Keratinocyte (primary cell): ENCODE measurements around the gene GLIPR1L2. TPM values are rescaled to one million over a fixed set of nuclear protein-coding genes. Genes with fewer than 3 reads are reported as not detected.
"Not testable (repeated sequence)": the region's sequence is repeated elsewhere in the genome, so short reads cannot be mapped to it uniquely, and the experiment has no call there.

Experiments used
- DNase-seq: peaks from one replicate; pipeline ENCODE4 v3.0.0-alpha.2; 2011; ENCODE audit warnings: low read depth, missing footprints, low spot score
- FAIRE-seq: peaks from 2 replicates; lab custom pipeline; 2011; peaks lifted over from hg19 to GRCh38; lab: Jason Lieb, UNC
- H2AFZ ChIP-seq: 2 replicates; pipeline ENCODE4 v1.6.0; 2012; ENCODE audit warnings: low read length, control low read depth, inconsistent platforms; ENCODE audit not compliant: control insufficient read depth
- H3K27ac ChIP-seq: 2 replicates; pipeline ENCODE4 v1.5.1; 2011; ENCODE audit warnings: low read length; ENCODE audit not compliant: control insufficient read depth, insufficient read depth
- H3K27me3 ChIP-seq: 3 replicates; pipeline ENCODE4 v1.6.0; 2011; ENCODE audit warnings: low read length; ENCODE audit not compliant: control insufficient read depth, insufficient read depth; ENCODE audit errors: extremely low read depth
- H3K36me3 ChIP-seq, 2 experiments: 2 replicates in 1 of 2; 3 replicates in 1 of 2; pipeline ENCODE4 v1.5.1; 2011; ENCODE audit warnings: low read length in 2 of 2, mild to moderate bottlenecking in 1 of 2; ENCODE audit not compliant: control insufficient read depth in 2 of 2, insufficient read depth in 2 of 2; ENCODE audit errors: extremely low read depth in 1 of 2
- H3K4me1 ChIP-seq: 3 replicates; pipeline ENCODE4 v1.5.1; 2011; ENCODE audit warnings: low read length; ENCODE audit not compliant: control insufficient read depth, insufficient read depth; ENCODE audit errors: extremely low read depth
- H3K4me2 ChIP-seq: 3 replicates; pipeline ENCODE4 v1.6.0; 2011; ENCODE audit warnings: low read depth, low read length; ENCODE audit not compliant: control insufficient read depth, insufficient read depth; ENCODE audit errors: extremely low read depth
- H3K4me3 ChIP-seq, 3 experiments: fragments of 200-600 bp in 1 of 3; sonication (generic) in 1 of 3; 2 replicates in 2 of 3; 3 replicates in 1 of 3; pipeline ENCODE4 v1.5.1; 2011 to 2016; ENCODE audit warnings: low read length in 3 of 3, mild to moderate bottlenecking in 3 of 3, control low read depth in 2 of 3, inconsistent platforms in 1 of 3, low read depth in 1 of 3, mixed read lengths in 1 of 3, mixed run types in 1 of 3, moderate library complexity in 1 of 3; ENCODE audit not compliant: control insufficient read depth in 2 of 3, insufficient read depth in 2 of 3; ENCODE audit errors: extremely low read depth in 1 of 3
- H3K79me2 ChIP-seq: 2 replicates; pipeline ENCODE4 v1.6.0; 2012; ENCODE audit warnings: low read length; ENCODE audit not compliant: control insufficient read depth, insufficient read depth
- H3K9ac ChIP-seq: 3 replicates; pipeline ENCODE4 v1.6.0; 2011; ENCODE audit warnings: low read length; ENCODE audit not compliant: control insufficient read depth, insufficient read depth; ENCODE audit errors: extremely low read depth
- H3K9me1 ChIP-seq: 3 replicates; pipeline ENCODE4 v1.6.0; 2011; ENCODE audit warnings: low read length; ENCODE audit not compliant: control insufficient read depth, insufficient read depth; ENCODE audit errors: extremely low read depth
- H3K9me3 ChIP-seq: 2 replicates; pipeline ENCODE4 v1.5.1; 2012; ENCODE audit warnings: low read depth, low read length; ENCODE audit not compliant: control insufficient read depth
- H4K20me1 ChIP-seq: 3 replicates; pipeline ENCODE4 v1.6.0; 2011; ENCODE audit warnings: low read length; ENCODE audit not compliant: control insufficient read depth, insufficient read depth; ENCODE audit errors: extremely low read depth
- CTCF ChIP-seq, 3 experiments: IDR thresholded peaks in 1 of 3; conservative IDR thresholded peaks in 1 of 3; optimal IDR thresholded peaks in 1 of 3; 2 replicates in 2 of 3; 3 replicates in 1 of 3; pipeline versions ENCODE3 to v1.5.1; 2011; ENCODE audit warnings: low read length in 3 of 3, mild to moderate bottlenecking in 3 of 3, moderate library complexity in 2 of 3, control low read depth in 1 of 3, inconsistent platforms in 1 of 3; ENCODE audit not compliant: insufficient read depth in 2 of 3; ENCODE audit errors: extremely low read depth in 1 of 3
- EZH2 ChIP-seq: IDR thresholded peaks from one replicate; pipeline ENCODE4 v1.6.1; 2012; ENCODE audit warnings: inconsistent platforms, mild to moderate bottlenecking, low read length, moderate library complexity
- dilution Hi-C: fragments of 300-500 bp; cut with MboI; formaldehyde crosslinking; loops from one replicate; pipeline ENCODE4 v1.7.0; 2020; ENCODE audit warnings: low sequenced_read_pairs; ENCODE audit not compliant: extremely low pct_ligation_motif_present
- polyA plus RNA-seq, 5 experiments: library from polyadenylated mRNA; depleted of rRNA in 3 of 5; stranded (reverse) in 3 of 5; stranded (forward) in 1 of 5; unstranded in 1 of 5; fragments of >200 nt; gene quantifications; 1 replicate in 1 of 5; 2 replicates in 3 of 5; 3 replicates in 1 of 5; pipeline versions ENCODE4 v1.2.1 to v1.2.3, GENCODE V29; 2011 to 2012; ENCODE audit warnings: missing spikeins in 2 of 5, low read depth in 1 of 5, low replicate concordance in 1 of 5

The GLIPR1L2 gene
- polyA plus RNA-seq, 1 donor (not counting 4 experiments of a cell fraction or from before 2014, with no cell fraction given): 0.41 TPM

GRCh38 chr12:75443709-75444108, 52.8 kb downstream of the GLIPR1L2 start:
- H3K9me3 ChIP-seq: no peaks in the 10 kb centered on the region
- no peak overlapping the region for H3K9ac ChIP-seq
- H2AFZ ChIP-seq: no peak overlapping the region
- H3K36me3 ChIP-seq: no peaks in the 10 kb centered on the region
- H3K4me2 ChIP-seq: no peak overlapping the region
- DNase-seq (no peak), FAIRE-seq (no peak)
- dilution Hi-C loops: no loop called here
- H3K79me2 ChIP-seq: no peaks in the 10 kb centered on the region
- peaks cover 25% of the 10 kb centered on the region for H3K4me1 ChIP-seq
- no peak overlapping the region for H3K27ac ChIP-seq
- H4K20me1 ChIP-seq: no peaks in the 10 kb centered on the region
- H3K27me3 ChIP-seq: no peaks in the 10 kb centered on the region
- no peaks in the 10 kb centered on the region for H3K9me1 ChIP-seq
- TF ChIP-seq CTCF (optimal IDR thresholded peaks at IDR 0.05 in 1 of 3, IDR thresholded peaks at IDR 0.05 in 1 of 3, conservative IDR thresholded peaks at IDR 0.05 in 1 of 3; ENCODE audit: extremely low read depth in 1 of 3, insufficient read depth in 2 of 3, low read length in 3 of 3): no peak
- no peak for TF ChIP-seq EZH2
- H3K4me3 ChIP-seq: no peak overlapping the region

GRCh38 chr12:75444429-75445136, 53.7 kb downstream of the GLIPR1L2 start:
- FAIRE-seq (peak; percentile 43), DNase-seq (no peak)
- no peak for TF ChIP-seq CTCF (optimal IDR thresholded peaks at IDR 0.05 in 1 of 3, IDR thresholded peaks at IDR 0.05 in 1 of 3, conservative IDR thresholded peaks at IDR 0.05 in 1 of 3; ENCODE audit: extremely low read depth in 1 of 3, insufficient read depth in 2 of 3, low read length in 3 of 3)
- TF ChIP-seq EZH2: no peak
- H3K4me3 ChIP-seq: no peak overlapping the region
- H3K36me3 ChIP-seq: no peaks in the 10 kb centered on the region
- no peaks in the 10 kb centered on the region for H3K27me3 ChIP-seq
- H4K20me1 ChIP-seq: no peaks in the 10 kb centered on the region
- H3K9me3 ChIP-seq: no peaks in the 10 kb centered on the region
- H3K4me2 ChIP-seq: no peak overlapping the region
- H3K9ac ChIP-seq: no peak overlapping the region
- dilution Hi-C loops: no loop called here
- no peak overlapping the region for H2AFZ ChIP-seq
- H3K9me1 ChIP-seq: no peaks in the 10 kb centered on the region
- no peaks in the 10 kb centered on the region for H3K79me2 ChIP-seq
- H3K4me1 ChIP-seq: peaks cover 25% of the 10 kb centered on the region
- no peak overlapping the region for H3K27ac ChIP-seq

GRCh38 chr12:75445137-75445507, 54.2 kb downstream of the GLIPR1L2 start:
- FAIRE-seq, H3K27me3 ChIP-seq, H3K4me3 ChIP-seq, H3K27ac ChIP-seq, H3K36me3 ChIP-seq, H2AFZ ChIP-seq, H4K20me1 ChIP-seq, H3K9me3 ChIP-seq, H3K9ac ChIP-seq, DNase-seq, H3K4me2 ChIP-seq, H3K9me1 ChIP-seq, dilution Hi-C loops, H3K79me2 ChIP-seq: not testable (repeated sequence)
- peaks cover 25% of the 10 kb centered on the region for H3K4me1 ChIP-seq
